Measurements from ENCODE around the gene TRIP10. TPM values are rescaled to one million over a fixed set of nuclear protein-coding genes. Genes with fewer than 3 reads are reported as not detected.
A peak's percentile ranks its signal among the peaks of the same experiment; 100 is the strongest.

The TRIP10 gene
- total and polyA plus RNA-seq, 10 of the 15 experiments (the other 5 are each of a cell fraction or from before 2014, with no cell fraction given): 0.79 to 54.5 (median 32.5) TPM

DNA sequence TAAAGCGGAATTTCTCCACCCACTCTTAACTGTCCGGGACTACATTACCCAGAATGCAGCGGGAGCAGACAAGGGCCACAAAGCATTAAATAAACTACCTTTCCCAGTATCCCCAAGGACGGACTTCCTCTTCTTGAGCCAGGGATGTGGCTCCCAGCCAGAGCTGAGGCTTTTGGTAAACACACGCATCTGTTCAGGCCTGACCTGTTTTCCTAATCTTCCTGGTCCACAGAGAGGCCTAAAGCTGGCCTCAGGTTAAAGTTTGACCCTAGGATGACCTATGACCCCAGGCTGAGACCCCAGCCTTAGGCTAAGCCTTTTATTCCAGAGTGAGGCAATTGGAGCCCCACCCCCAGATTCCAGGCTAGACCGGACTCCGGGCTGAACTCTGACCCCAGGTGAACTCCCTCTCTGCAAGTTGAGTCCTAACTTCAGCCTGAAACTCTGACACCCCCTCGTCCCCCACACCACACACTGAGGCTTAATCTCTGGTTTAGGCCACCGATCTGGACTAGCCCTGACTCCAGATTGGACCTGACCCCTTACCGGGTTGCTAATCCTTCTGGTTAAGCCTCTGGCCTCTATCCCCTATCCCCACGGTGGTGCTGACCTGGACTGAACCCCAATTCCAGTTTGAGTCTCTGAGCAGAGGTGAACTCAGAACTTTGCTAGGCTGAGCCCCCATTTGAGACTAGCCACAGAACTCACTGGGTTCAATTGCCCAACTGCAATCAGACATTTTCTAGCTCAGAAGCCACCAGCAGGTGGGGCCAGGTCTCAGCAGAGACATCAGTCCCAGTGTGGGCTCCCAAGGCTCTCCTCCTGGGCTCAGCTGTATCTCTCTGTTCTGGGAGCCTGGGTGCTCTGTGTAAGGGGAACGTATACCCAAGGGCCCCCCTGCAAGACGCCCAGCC lies 1.4 kb upstream of the TRIP10 start (continued):
- TF ChIP-seq, protein P1, sequence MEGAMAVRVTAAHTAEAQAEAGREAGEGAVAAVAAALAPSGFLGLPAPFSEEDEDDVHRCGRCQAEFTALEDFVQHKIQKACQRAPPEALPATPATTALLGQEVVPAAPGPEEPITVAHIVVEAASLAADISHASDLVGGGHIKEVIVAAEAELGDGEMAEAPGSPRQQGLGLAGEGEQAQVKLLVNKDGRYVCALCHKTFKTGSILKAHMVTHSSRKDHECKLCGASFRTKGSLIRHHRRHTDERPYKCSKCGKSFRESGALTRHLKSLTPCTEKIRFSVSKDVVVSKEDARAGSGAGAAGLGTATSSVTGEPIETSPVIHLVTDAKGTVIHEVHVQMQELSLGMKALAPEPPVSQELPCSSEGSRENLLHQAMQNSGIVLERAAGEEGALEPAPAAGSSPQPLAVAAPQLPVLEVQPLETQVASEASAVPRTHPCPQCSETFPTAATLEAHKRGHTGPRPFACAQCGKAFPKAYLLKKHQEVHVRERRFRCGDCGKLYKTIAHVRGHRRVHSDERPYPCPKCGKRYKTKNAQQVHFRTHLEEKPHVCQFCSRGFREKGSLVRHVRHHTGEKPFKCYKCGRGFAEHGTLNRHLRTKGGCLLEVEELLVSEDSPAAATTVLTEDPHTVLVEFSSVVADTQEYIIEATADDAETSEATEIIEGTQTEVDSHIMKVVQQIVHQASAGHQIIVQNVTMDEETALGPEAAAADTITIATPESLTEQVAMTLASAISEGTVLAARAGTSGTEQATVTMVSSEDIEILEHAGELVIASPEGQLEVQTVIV (IDR thresholded peaks at IDR 0.05; ENCODE audit: borderline replicate concordance, partially characterized antibody): no peak
- TF ChIP-seq, protein P2, sequence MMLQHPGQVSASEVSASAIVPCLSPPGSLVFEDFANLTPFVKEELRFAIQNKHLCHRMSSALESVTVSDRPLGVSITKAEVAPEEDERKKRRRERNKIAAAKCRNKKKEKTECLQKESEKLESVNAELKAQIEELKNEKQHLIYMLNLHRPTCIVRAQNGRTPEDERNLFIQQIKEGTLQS (IDR thresholded peaks at IDR 0.05; ENCODE audit: borderline replicate concordance, extremely low read depth, low read depth, low read length): no peak
- TF ChIP-seq TBL1XR1 (IDR thresholded peaks at IDR 0.05; ENCODE audit: low read depth, low read length): no peak
- TF ChIP-seq NFIC (IDR thresholded peaks at IDR 0.05; ENCODE audit: low read depth, low read length): no peak
- TF ChIP-seq ZNF622 (IDR thresholded peaks at IDR 0.05): no peak
- TF ChIP-seq, protein P3, sequence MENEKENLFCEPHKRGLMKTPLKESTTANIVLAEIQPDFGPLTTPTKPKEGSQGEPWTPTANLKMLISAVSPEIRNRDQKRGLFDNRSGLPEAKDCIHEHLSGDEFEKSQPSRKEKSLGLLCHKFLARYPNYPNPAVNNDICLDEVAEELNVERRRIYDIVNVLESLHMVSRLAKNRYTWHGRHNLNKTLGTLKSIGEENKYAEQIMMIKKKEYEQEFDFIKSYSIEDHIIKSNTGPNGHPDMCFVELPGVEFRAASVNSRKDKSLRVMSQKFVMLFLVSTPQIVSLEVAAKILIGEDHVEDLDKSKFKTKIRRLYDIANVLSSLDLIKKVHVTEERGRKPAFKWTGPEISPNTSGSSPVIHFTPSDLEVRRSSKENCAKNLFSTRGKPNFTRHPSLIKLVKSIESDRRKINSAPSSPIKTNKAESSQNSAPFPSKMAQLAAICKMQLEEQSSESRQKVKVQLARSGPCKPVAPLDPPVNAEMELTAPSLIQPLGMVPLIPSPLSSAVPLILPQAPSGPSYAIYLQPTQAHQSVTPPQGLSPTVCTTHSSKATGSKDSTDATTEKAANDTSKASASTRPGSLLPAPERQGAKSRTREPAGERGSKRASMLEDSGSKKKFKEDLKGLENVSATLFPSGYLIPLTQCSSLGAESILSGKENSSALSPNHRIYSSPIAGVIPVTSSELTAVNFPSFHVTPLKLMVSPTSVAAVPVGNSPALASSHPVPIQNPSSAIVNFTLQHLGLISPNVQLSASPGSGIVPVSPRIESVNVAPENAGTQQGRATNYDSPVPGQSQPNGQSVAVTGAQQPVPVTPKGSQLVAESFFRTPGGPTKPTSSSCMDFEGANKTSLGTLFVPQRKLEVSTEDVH (IDR thresholded peaks at IDR 0.05; ENCODE audit: low read depth, partially characterized antibody): no peak
- no peak for TF ChIP-seq ZNF207 (IDR thresholded peaks at IDR 0.05; ENCODE audit: borderline replicate concordance)
- TF ChIP-seq LARP7 (IDR thresholded peaks at IDR 0.05): peak; percentile 60; the same call in 1 of the 2 replicates
- peak; percentile 99 for TF ChIP-seq NR2F1 (conservative IDR thresholded peaks at IDR 0.05)
- TF ChIP-seq, protein P4, sequence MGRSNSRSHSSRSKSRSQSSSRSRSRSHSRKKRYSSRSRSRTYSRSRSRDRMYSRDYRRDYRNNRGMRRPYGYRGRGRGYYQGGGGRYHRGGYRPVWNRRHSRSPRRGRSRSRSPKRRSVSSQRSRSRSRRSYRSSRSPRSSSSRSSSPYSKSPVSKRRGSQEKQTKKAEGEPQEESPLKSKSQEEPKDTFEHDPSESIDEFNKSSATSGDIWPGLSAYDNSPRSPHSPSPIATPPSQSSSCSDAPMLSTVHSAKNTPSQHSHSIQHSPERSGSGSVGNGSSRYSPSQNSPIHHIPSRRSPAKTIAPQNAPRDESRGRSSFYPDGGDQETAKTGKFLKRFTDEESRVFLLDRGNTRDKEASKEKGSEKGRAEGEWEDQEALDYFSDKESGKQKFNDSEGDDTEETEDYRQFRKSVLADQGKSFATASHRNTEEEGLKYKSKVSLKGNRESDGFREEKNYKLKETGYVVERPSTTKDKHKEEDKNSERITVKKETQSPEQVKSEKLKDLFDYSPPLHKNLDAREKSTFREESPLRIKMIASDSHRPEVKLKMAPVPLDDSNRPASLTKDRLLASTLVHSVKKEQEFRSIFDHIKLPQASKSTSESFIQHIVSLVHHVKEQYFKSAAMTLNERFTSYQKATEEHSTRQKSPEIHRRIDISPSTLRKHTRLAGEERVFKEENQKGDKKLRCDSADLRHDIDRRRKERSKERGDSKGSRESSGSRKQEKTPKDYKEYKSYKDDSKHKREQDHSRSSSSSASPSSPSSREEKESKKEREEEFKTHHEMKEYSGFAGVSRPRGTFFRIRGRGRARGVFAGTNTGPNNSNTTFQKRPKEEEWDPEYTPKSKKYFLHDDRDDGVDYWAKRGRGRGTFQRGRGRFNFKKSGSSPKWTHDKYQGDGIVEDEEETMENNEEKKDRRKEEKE (IDR thresholded peaks at IDR 0.05): no peak
- no peak for TF ChIP-seq CBX5 (IDR thresholded peaks at IDR 0.05; ENCODE audit: low read depth)
- no peak for TF ChIP-seq ETV6 (conservative IDR thresholded peaks at IDR 0.05 in 1 of 2, IDR thresholded peaks at IDR 0.05 in 1 of 2; ENCODE audit: borderline replicate concordance in 1 of 2, low read depth in 1 of 2)
- no peak for TF ChIP-seq ZZZ3 (IDR thresholded peaks at IDR 0.05; ENCODE audit: control insufficient read depth, insufficient read length, low read depth)
- TF ChIP-seq, protein P5, sequence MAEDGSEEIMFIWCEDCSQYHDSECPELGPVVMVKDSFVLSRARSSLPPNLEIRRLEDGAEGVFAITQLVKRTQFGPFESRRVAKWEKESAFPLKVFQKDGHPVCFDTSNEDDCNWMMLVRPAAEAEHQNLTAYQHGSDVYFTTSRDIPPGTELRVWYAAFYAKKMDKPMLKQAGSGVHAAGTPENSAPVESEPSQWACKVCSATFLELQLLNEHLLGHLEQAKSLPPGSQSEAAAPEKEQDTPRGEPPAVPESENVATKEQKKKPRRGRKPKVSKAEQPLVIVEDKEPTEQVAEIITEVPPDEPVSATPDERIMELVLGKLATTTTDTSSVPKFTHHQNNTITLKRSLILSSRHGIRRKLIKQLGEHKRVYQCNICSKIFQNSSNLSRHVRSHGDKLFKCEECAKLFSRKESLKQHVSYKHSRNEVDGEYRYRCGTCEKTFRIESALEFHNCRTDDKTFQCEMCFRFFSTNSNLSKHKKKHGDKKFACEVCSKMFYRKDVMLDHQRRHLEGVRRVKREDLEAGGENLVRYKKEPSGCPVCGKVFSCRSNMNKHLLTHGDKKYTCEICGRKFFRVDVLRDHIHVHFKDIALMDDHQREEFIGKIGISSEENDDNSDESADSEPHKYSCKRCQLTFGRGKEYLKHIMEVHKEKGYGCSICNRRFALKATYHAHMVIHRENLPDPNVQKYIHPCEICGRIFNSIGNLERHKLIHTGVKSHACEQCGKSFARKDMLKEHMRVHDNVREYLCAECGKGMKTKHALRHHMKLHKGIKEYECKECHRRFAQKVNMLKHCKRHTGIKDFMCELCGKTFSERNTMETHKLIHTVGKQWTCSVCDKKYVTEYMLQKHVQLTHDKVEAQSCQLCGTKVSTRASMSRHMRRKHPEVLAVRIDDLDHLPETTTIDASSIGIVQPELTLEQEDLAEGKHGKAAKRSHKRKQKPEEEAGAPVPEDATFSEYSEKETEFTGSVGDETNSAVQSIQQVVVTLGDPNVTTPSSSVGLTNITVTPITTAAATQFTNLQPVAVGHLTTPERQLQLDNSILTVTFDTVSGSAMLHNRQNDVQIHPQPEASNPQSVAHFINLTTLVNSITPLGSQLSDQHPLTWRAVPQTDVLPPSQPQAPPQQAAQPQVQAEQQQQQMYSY (CRISPR knock-in tag; IDR thresholded peaks at IDR 0.05): no peak
- no peak for TF ChIP-seq PAX5 (IDR thresholded peaks at IDR 0.05; ENCODE audit: borderline replicate concordance, low read depth, low read length)

All from GM12878 (cell line).